Spleen (tissue), 7 donors: ENCODE measurements around the gene PXT1.

Experiments used
- POLR2A ChIP-seq, 3 donors: fragments of 450-650 bp; IDR thresholded peaks; one replicate each; pipeline ENCODE4 v1.5.1; 2017; ENCODE audit warnings: antibody characterized with exemption in 3 of 3, mild to moderate bottlenecking in 1 of 3
- TF ChIP-seq, protein P1 (sequence below), 11 experiments: fragments of 200-600 bp in 7 of 11; fragments of 450-650 bp in 4 of 11; sonication (generic) in 4 of 11; IDR thresholded peaks in 8 of 11; conservative IDR thresholded peaks in 3 of 11; 1 replicate in 7 of 11; 2 replicates in 4 of 11; pipeline versions ENCODE4 v1.4.0 to v1.8.0; 2016 to 2021; ENCODE audit warnings: antibody characterized with exemption in 11 of 11, inconsistent platforms in 4 of 11, mild to moderate bottlenecking in 1 of 11
- donor health status: DM: no; HTN: no; CAD: no; lungs with moderate emphysema.
- donor health status: DM: no; HTN: no; CAD: no.
- donor health status: DM: no; HTN: no; CAD: no.

GRCh38 chr6:36464233-36464632 is 21.6 kb upstream of the PXT1 start:
- TF ChIP-seq, protein P1, sequence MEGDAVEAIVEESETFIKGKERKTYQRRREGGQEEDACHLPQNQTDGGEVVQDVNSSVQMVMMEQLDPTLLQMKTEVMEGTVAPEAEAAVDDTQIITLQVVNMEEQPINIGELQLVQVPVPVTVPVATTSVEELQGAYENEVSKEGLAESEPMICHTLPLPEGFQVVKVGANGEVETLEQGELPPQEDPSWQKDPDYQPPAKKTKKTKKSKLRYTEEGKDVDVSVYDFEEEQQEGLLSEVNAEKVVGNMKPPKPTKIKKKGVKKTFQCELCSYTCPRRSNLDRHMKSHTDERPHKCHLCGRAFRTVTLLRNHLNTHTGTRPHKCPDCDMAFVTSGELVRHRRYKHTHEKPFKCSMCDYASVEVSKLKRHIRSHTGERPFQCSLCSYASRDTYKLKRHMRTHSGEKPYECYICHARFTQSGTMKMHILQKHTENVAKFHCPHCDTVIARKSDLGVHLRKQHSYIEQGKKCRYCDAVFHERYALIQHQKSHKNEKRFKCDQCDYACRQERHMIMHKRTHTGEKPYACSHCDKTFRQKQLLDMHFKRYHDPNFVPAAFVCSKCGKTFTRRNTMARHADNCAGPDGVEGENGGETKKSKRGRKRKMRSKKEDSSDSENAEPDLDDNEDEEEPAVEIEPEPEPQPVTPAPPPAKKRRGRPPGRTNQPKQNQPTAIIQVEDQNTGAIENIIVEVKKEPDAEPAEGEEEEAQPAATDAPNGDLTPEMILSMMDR (IDR thresholded peaks at IDR 0.05 in 8 of 11, conservative IDR thresholded peaks at IDR 0.05 in 3 of 11) = no peak
- TF ChIP-seq POLR2A (IDR thresholded peaks at IDR 0.05) = no peak
